ENCODE results near the gene LRP8. TPM values are rescaled to one million over a fixed set of nuclear protein-coding genes. Genes with fewer than 3 reads are reported as not detected.

The LRP8 gene
- total and polyA plus RNA-seq, 2 experiments from 2014 or later: 27.8 to 71.1 TPM

DNA sequence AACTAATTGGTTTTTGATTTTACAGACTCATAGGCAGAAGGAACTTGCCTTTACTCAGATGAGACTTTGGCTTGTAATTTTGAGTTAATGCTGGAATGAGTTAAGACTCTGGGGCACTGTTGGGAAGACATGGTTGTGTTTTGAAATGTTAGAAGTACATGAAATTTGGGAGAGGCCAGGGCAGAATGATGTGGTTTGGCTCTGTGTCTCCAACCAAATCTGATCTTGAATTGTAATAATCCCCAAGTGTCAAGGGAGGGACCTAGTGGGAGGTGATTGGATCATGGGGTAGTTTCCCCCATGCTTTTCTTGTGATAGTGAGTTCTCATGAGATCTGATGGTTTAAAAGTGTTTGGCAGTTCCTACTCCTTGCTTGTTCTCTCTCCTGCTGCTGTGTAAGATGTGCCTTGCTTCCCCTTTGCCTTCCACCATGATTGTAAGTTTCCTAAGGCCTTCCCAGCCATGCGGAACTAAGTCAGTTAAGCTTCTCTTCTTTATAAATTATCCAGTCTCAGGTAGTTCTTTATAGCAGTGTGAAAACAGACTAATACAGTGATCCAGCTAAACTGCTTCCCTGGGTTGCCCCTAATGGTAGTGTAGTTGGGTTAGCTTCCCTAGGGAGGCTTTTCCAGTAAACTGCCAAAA, 121.0 kb downstream of the LRP8 start:
- Histone ChIP-seq H3F3A (replicated peaks; ENCODE audit: low read depth) (no peaks in the 10 kb centered on the region), H3K27me3 (ENCODE audit: insufficient read depth) (no peaks in the 10 kb centered on the region), H3K9me2 (ENCODE audit: insufficient read depth) (no peaks in the 10 kb centered on the region), H3K27ac (ENCODE audit: low read depth) (no peak overlapping the region), H3K36me3 (ENCODE audit: insufficient read depth) (peaks cover 59% of the 10 kb centered on the region), H3K79me2 (replicated peaks; ENCODE audit: insufficient read depth) (no peaks in the 10 kb centered on the region), H4K20me1 (replicated peaks; ENCODE audit: insufficient read depth) (peaks cover 5% of the 10 kb centered on the region; the same call in 1 of the 2 replicates), H3K4me3 (no peak overlapping the region), H2AFZ (no peak overlapping the region), H3K4me2 (no peak overlapping the region), H3K4me1 (ENCODE audit: insufficient read depth) (no peaks in the 10 kb centered on the region)
- Mint-ChIP-seq H3K4me1 (no peaks in the 10 kb centered on the region), H3K4me3 (no peak overlapping the region), H3K36me3 (ENCODE audit: low read depth) (peaks cover 97% of the 10 kb centered on the region), H3K9me3 (peaks cover 33% of the 10 kb centered on the region), H3K27me3 (ENCODE audit: insufficient read depth, low read depth, poor library complexity) (peaks cover 5% of the 10 kb centered on the region), H3K27ac (no peak overlapping the region)
- no peak for DNase-seq (ENCODE audit: low spot score)
- TF ChIP-seq ZNF331 (CRISPR knock-in tag; IDR thresholded peaks at IDR 0.05; ENCODE audit: low read depth): no peak
- no peak for TF ChIP-seq ZNF114 (CRISPR knock-in tag; IDR thresholded peaks at IDR 0.05)
- no peak for TF ChIP-seq EZH2phosphoT487 (IDR thresholded peaks at IDR 0.05; ENCODE audit: unreplicated experiment)
- no peak for TF ChIP-seq POLR2AphosphoS5 (IDR thresholded peaks at IDR 0.05; ENCODE audit: low read depth)
- TF ChIP-seq STAT1 (IDR thresholded peaks at IDR 0.05; ENCODE audit: unreplicated experiment): no peak
- no peak for TF ChIP-seq REST (IDR thresholded peaks at IDR 0.05; ENCODE audit: unreplicated experiment)
- TF ChIP-seq, protein P1, sequence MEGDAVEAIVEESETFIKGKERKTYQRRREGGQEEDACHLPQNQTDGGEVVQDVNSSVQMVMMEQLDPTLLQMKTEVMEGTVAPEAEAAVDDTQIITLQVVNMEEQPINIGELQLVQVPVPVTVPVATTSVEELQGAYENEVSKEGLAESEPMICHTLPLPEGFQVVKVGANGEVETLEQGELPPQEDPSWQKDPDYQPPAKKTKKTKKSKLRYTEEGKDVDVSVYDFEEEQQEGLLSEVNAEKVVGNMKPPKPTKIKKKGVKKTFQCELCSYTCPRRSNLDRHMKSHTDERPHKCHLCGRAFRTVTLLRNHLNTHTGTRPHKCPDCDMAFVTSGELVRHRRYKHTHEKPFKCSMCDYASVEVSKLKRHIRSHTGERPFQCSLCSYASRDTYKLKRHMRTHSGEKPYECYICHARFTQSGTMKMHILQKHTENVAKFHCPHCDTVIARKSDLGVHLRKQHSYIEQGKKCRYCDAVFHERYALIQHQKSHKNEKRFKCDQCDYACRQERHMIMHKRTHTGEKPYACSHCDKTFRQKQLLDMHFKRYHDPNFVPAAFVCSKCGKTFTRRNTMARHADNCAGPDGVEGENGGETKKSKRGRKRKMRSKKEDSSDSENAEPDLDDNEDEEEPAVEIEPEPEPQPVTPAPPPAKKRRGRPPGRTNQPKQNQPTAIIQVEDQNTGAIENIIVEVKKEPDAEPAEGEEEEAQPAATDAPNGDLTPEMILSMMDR (conservative IDR thresholded peaks at IDR 0.05; ENCODE audit: low read depth in 2 of 2): no peak
- TF ChIP-seq, protein P2, sequence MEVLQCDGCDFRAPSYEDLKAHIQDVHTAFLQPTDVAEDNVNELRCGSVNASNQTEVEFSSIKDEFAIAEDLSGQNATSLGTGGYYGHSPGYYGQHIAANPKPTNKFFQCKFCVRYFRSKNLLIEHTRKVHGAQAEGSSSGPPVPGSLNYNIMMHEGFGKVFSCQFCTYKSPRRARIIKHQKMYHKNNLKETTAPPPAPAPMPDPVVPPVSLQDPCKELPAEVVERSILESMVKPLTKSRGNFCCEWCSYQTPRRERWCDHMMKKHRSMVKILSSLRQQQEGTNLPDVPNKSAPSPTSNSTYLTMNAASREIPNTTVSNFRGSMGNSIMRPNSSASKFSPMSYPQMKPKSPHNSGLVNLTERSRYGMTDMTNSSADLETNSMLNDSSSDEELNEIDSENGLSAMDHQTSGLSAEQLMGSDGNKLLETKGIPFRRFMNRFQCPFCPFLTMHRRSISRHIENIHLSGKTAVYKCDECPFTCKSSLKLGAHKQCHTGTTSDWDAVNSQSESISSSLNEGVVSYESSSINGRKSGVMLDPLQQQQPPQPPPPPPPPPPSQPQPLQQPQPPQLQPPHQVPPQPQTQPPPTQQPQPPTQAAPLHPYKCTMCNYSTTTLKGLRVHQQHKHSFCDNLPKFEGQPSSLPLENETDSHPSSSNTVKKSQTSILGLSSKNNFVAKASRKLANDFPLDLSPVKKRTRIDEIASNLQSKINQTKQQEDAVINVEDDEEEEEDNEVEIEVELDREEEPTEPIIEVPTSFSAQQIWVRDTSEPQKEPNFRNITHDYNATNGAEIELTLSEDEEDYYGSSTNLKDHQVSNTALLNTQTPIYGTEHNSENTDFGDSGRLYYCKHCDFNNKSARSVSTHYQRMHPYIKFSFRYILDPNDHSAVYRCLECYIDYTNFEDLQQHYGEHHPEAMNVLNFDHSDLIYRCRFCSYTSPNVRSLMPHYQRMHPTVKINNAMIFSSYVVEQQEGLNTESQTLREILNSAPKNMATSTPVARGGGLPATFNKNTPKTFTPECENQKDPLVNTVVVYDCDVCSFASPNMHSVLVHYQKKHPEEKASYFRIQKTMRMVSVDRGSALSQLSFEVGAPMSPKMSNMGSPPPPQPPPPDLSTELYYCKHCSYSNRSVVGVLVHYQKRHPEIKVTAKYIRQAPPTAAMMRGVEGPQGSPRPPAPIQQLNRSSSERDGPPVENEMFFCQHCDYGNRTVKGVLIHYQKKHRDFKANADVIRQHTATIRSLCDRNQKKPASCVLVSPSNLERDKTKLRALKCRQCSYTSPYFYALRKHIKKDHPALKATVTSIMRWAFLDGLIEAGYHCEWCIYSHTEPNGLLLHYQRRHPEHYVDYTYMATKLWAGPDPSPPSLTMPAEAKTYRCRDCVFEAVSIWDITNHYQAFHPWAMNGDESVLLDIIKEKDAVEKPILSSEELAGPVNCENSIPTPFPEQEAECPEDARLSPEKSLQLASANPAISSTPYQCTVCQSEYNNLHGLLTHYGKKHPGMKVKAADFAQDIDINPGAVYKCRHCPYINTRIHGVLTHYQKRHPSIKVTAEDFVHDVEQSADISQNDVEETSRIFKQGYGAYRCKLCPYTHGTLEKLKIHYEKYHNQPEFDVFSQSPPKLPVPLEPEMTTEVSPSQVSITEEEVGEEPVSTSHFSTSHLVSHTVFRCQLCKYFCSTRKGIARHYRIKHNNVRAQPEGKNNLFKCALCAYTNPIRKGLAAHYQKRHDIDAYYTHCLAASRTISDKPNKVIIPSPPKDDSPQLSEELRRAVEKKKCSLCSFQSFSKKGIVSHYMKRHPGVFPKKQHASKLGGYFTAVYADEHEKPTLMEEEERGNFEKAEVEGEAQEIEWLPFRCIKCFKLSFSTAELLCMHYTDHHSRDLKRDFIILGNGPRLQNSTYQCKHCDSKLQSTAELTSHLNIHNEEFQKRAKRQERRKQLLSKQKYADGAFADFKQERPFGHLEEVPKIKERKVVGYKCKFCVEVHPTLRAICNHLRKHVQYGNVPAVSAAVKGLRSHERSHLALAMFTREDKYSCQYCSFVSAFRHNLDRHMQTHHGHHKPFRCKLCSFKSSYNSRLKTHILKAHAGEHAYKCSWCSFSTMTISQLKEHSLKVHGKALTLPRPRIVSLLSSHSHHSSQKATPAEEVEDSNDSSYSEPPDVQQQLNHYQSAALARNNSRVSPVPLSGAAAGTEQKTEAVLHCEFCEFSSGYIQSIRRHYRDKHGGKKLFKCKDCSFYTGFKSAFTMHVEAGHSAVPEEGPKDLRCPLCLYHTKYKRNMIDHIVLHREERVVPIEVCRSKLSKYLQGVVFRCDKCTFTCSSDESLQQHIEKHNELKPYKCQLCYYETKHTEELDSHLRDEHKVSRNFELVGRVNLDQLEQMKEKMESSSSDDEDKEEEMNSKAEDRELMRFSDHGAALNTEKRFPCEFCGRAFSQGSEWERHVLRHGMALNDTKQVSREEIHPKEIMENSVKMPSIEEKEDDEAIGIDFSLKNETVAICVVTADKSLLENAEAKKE (CRISPR knock-in tag; IDR thresholded peaks at IDR 0.05): no peak
- TF ChIP-seq EZH2 (IDR thresholded peaks at IDR 0.05; ENCODE audit: low read depth, unreplicated experiment): no peak
- TF ChIP-seq JUNB (IDR thresholded peaks at IDR 0.05; ENCODE audit: unreplicated experiment): no peak
- no peak for TF ChIP-seq NANOG (IDR thresholded peaks at IDR 0.05; ENCODE audit: borderline replicate concordance)
- TF ChIP-seq CREB1 (CRISPR knock-in tag; IDR thresholded peaks at IDR 0.05; ENCODE audit: low read depth): no peak
- TF ChIP-seq ETS1 (IDR thresholded peaks at IDR 0.05): no peak
- no peak for ATAC-seq
